H9 (cell line): ENCODE measurements around the gene RAI14. TPM values are rescaled to one million over a fixed set of nuclear protein-coding genes. Genes with fewer than 3 reads are reported as not detected.

ENCODE experiments used
- DNase-seq: peaks from one replicate; pipeline ENCODE4 v3.0.0-alpha.2; 2017
- H2AFZ ChIP-seq: one replicate; pipeline ENCODE4 v1.6.1; 2013; ENCODE audit warnings: mild to moderate bottlenecking, low read length, control low read depth, moderate library complexity
- H2AK5ac ChIP-seq: 2 replicates; pipeline ENCODE4 v1.6.1; 2013; ENCODE audit warnings: low read length, control low read depth, mixed read lengths; ENCODE audit not compliant: insufficient read length
- H2BK120ac ChIP-seq: one replicate; pipeline ENCODE4 v1.6.1; 2013; ENCODE audit warnings: low read depth, mild to moderate bottlenecking, low read length, control low read depth, inconsistent platforms; ENCODE audit not compliant: poor library complexity, severe bottlenecking
- H2BK12ac ChIP-seq: 2 replicates; pipeline ENCODE4 v1.6.1; 2013; ENCODE audit warnings: low read length, control low read depth, mixed read lengths, low read depth; ENCODE audit not compliant: insufficient read length
- H2BK15ac ChIP-seq: 2 replicates; pipeline ENCODE4 v1.6.1; 2013; ENCODE audit warnings: low read depth, low read length, control low read depth
- H2BK20ac ChIP-seq: one replicate; pipeline ENCODE4 v1.6.1; 2013; ENCODE audit warnings: low read depth, mild to moderate bottlenecking, low read length, control low read depth, inconsistent platforms; ENCODE audit not compliant: poor library complexity, severe bottlenecking
- H2BK5ac ChIP-seq: 2 replicates; pipeline ENCODE4 v1.6.1; 2013; ENCODE audit warnings: low read length, control low read depth, mixed read lengths; ENCODE audit not compliant: insufficient read length
- H3K14ac ChIP-seq: 2 replicates; pipeline ENCODE4 v1.6.1; 2013; ENCODE audit warnings: low read length, control low read depth; ENCODE audit not compliant: insufficient read depth
- H3K18ac ChIP-seq: 2 replicates; pipeline ENCODE4 v1.6.1; 2013; ENCODE audit warnings: low read depth, mild to moderate bottlenecking, mixed read lengths, low read length, control low read depth; ENCODE audit not compliant: insufficient read length
- H3K23ac ChIP-seq: 2 replicates; pipeline ENCODE4 v1.6.1; 2013; ENCODE audit warnings: low read length, control low read depth, mixed read lengths, low read depth; ENCODE audit not compliant: insufficient read length
- H3K23me2 ChIP-seq: 2 replicates; pipeline ENCODE4 v1.6.1; 2013; ENCODE audit warnings: low read depth, mild to moderate bottlenecking, mixed read lengths, low read length, control low read depth; ENCODE audit not compliant: insufficient read length, poor library complexity, severe bottlenecking
- H3K27ac ChIP-seq: 2 replicates; pipeline ENCODE4 v1.5.1; 2013; ENCODE audit warnings: low read length, control low read depth, mixed read lengths, low read depth; ENCODE audit not compliant: insufficient read length
- H3K27me3 ChIP-seq: 2 replicates; pipeline ENCODE4 v1.6.1; 2013; ENCODE audit warnings: low read length, control low read depth, inconsistent platforms; ENCODE audit not compliant: insufficient read depth
- H3K4ac ChIP-seq: 2 replicates; pipeline ENCODE4 v1.6.1; 2013; ENCODE audit warnings: low read depth, mild to moderate bottlenecking, control low read depth, inconsistent platforms, low read length, moderate library complexity
- H3K4me1 ChIP-seq: 2 replicates; pipeline ENCODE4 v1.6.1; 2013; ENCODE audit warnings: low read length, control low read depth, inconsistent platforms; ENCODE audit not compliant: insufficient read depth
- H3K4me2 ChIP-seq: 2 replicates; pipeline ENCODE4 v1.6.1; 2013; ENCODE audit warnings: low read length, control low read depth, mixed read lengths; ENCODE audit not compliant: insufficient read length, insufficient read depth
- H3K56ac ChIP-seq: 2 replicates; pipeline ENCODE4 v1.6.1; 2013; ENCODE audit warnings: low read depth, mild to moderate bottlenecking, mixed read lengths, low read length, control low read depth; ENCODE audit not compliant: insufficient read length
- H3K79me1 ChIP-seq: 2 replicates; pipeline ENCODE4 v1.6.1; 2013; ENCODE audit warnings: low read depth, mild to moderate bottlenecking, moderate library complexity, low read length, control low read depth, inconsistent platforms; ENCODE audit not compliant: insufficient read depth, poor library complexity, severe bottlenecking
- H3K79me2 ChIP-seq: 2 replicates; pipeline ENCODE4 v1.6.1; 2013; ENCODE audit warnings: low read length, control low read depth, inconsistent platforms; ENCODE audit not compliant: insufficient read depth
- H3K9ac ChIP-seq: 2 replicates; pipeline ENCODE4 v1.6.1; 2013; ENCODE audit warnings: low read length, control low read depth, mixed read lengths; ENCODE audit not compliant: insufficient read length; ENCODE audit errors: extremely low read depth
- H3K9me3 ChIP-seq: one replicate; pipeline ENCODE4 v1.6.1; 2013; ENCODE audit warnings: low read depth, low read length, inconsistent platforms; ENCODE audit not compliant: control insufficient read depth
- H3T11ph ChIP-seq: one replicate; pipeline ENCODE4 v1.6.1; 2013; ENCODE audit warnings: mild to moderate bottlenecking, low read length, control low read depth, inconsistent platforms
- H4K20me1 ChIP-seq: one replicate; pipeline ENCODE4 v1.6.1; 2013; ENCODE audit not compliant: control insufficient read depth, insufficient read length, insufficient read depth
- H4K5ac ChIP-seq: 2 replicates; pipeline ENCODE4 v1.6.1; 2013; ENCODE audit warnings: low read depth, mild to moderate bottlenecking, mixed read lengths, low read length, control low read depth; ENCODE audit not compliant: insufficient read length
- H4K8ac ChIP-seq: replicated peaks from 2 replicates; pipeline ENCODE4 v1.6.1; 2013; ENCODE audit warnings: low read length, control low read depth, mixed read lengths, low read depth; ENCODE audit not compliant: insufficient read length
- H4K91ac ChIP-seq: 2 replicates; pipeline ENCODE4 v1.6.1; 2013; ENCODE audit warnings: low read depth, mild to moderate bottlenecking, moderate library complexity, mixed read lengths, low read length, control low read depth; ENCODE audit not compliant: insufficient read length
- H3K27ac Mint-ChIP-seq, 3 experiments: 2 replicates in 2 of 3; 3 replicates in 1 of 3; pipeline ENCODE4 v1.8.0; 2020 to 2021; ENCODE audit warnings: mixed read lengths in 3 of 3, mild to moderate bottlenecking in 1 of 3, moderate library complexity in 1 of 3
- H3K27me3 Mint-ChIP-seq: 2 replicates; pipeline ENCODE4 v1.8.0; 2021; ENCODE audit warnings: low read depth, mild to moderate bottlenecking, moderate library complexity, mixed read lengths
- H3K36me3 Mint-ChIP-seq, 3 experiments: 2 replicates in 2 of 3; 3 replicates in 1 of 3; pipeline ENCODE4 v1.8.0; 2020 to 2021; ENCODE audit warnings: low read depth in 3 of 3, mixed read lengths in 3 of 3; ENCODE audit not compliant: insufficient read depth in 1 of 3
- H3K4me1 Mint-ChIP-seq, 2 experiments: 2 replicates each; pipeline ENCODE4 v1.8.0; 2020; ENCODE audit warnings: mixed read lengths in 2 of 2
- H3K4me3 Mint-ChIP-seq, 2 experiments: 2 replicates in 1 of 2; 3 replicates in 1 of 2; pipeline ENCODE4 v1.8.0; 2020 to 2021; ENCODE audit warnings: mild to moderate bottlenecking in 2 of 2, mixed read lengths in 2 of 2, moderate library complexity in 1 of 2
- H3K9me3 Mint-ChIP-seq, 2 experiments: 2 replicates in 1 of 2; 3 replicates in 1 of 2; pipeline ENCODE4 v1.8.0; 2020; ENCODE audit warnings: mild to moderate bottlenecking in 2 of 2, mixed read lengths in 2 of 2, moderate library complexity in 1 of 2
- WGBS: extraction: QIAGEN DNeasy Blood & Tissue Kit; methylation state at CpG from one replicate; pipeline ENCODE4 v1.1.7; 2013; ENCODE audit warnings: missing lambda C conversion rate, low lambda C conversion rate, mixed read lengths; ENCODE audit not compliant: insufficient read length; ENCODE audit errors: extremely low coverage; 5-methylcytosine and 5-hydroxymethylcytosine counted together
- total RNA-seq: library from RNA; stranded (reverse); gene quantifications from 2 replicates; pipeline ENCODE4 v1.2.1, GENCODE V29; 2021
- TF ChIP-seq, protein P1 (sequence below): fragments of 200-600 bp; sonication (generic); conservative IDR thresholded peaks from 3 replicates; pipeline ENCODE4 v1.8.0; 2021; ENCODE audit warnings: antibody characterized with exemption, mild to moderate bottlenecking

RAI14 gene
- total RNA-seq, 1 experiment from 2014 or later: 127 TPM

DNA sequence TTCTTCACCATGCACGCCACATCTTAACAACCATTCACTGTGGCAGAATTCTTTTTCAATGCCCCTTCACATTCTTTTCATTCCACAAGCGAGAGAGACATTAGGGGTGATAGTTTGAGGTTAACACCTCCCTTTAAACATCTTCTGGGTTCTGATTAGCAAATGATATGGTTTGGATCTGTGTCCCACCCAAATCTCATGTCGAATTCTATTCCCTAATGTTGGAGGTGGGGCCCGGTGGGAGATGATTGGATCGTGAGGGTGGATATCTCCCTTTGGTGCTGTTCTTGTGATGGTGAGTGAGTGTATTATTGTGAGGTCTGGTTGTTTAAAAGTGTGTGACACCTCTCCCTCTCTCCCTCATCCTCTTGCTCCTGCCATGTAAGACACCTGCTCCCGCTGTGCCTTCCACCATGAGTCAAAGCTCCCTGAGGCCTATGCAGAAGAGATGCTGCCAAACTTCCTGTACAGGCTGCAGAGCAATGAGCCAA is 46.1 kb upstream of the RAI14 start:
- H4K91ac ChIP-seq: no peak overlapping the region
- no peaks in the 10 kb centered on the region for H3K9me3 ChIP-seq
- no peak overlapping the region for H3K18ac ChIP-seq
- peaks cover 21 to 25% of the 10 kb centered on the region in 2 experiments for H3K4me1 Mint-ChIP-seq
- H3K27ac ChIP-seq: no peak overlapping the region
- no peak overlapping the region for H4K8ac ChIP-seq
- no peak overlapping the region for H2BK5ac ChIP-seq
- H3K4ac ChIP-seq: no peak overlapping the region
- H3K79me2 ChIP-seq: no peaks in the 10 kb centered on the region
- no peaks in the 10 kb centered on the region for H4K20me1 ChIP-seq
- no peak overlapping the region for H3K9ac ChIP-seq
- H2BK15ac ChIP-seq: no peak overlapping the region
- H2AFZ ChIP-seq: no peak overlapping the region
- H3K27me3 ChIP-seq: no peaks in the 10 kb centered on the region
- no peak overlapping the region for H3K23ac ChIP-seq
- H3K23me2 ChIP-seq: no peaks in the 10 kb centered on the region
- no peak overlapping the region for H2BK20ac ChIP-seq
- no peaks in the 10 kb centered on the region for H3K79me1 ChIP-seq
- H3K4me2 ChIP-seq: no peak overlapping the region
- no peaks in the 10 kb centered on the region for H3K27me3 Mint-ChIP-seq
- H2BK120ac ChIP-seq: no peak overlapping the region
- H3T11ph ChIP-seq: no peak overlapping the region
- H3K36me3 Mint-ChIP-seq: no peaks in the 10 kb centered on the region
- TF ChIP-seq, protein P1, sequence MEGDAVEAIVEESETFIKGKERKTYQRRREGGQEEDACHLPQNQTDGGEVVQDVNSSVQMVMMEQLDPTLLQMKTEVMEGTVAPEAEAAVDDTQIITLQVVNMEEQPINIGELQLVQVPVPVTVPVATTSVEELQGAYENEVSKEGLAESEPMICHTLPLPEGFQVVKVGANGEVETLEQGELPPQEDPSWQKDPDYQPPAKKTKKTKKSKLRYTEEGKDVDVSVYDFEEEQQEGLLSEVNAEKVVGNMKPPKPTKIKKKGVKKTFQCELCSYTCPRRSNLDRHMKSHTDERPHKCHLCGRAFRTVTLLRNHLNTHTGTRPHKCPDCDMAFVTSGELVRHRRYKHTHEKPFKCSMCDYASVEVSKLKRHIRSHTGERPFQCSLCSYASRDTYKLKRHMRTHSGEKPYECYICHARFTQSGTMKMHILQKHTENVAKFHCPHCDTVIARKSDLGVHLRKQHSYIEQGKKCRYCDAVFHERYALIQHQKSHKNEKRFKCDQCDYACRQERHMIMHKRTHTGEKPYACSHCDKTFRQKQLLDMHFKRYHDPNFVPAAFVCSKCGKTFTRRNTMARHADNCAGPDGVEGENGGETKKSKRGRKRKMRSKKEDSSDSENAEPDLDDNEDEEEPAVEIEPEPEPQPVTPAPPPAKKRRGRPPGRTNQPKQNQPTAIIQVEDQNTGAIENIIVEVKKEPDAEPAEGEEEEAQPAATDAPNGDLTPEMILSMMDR: no peak
- H4K5ac ChIP-seq: no peak overlapping the region
- no peak for DNase-seq
- no peak overlapping the region for H3K56ac ChIP-seq
- no peaks in the 10 kb centered on the region for H3K9me3 Mint-ChIP-seq
- no peak overlapping the region for H3K14ac ChIP-seq
- H3K4me3 Mint-ChIP-seq: no peak overlapping the region
- no CpG with 5 or more reads among the region's 6 CpGs for WGBS
- no peak overlapping the region for H2BK12ac ChIP-seq
- H3K27ac Mint-ChIP-seq: peak overlapping the region in 1 of 3 experiments; percentile 77; a peak in 2 of 7 replicates
- H2AK5ac ChIP-seq: no peak overlapping the region
- peaks cover 7% of the 10 kb centered on the region; the same call in 1 of the 2 replicates for H3K4me1 ChIP-seq
